Endothelial cell of umbilical vein (primary cell): Measurements from ENCODE around the gene RNF113B. TPM values are rescaled to one million over a fixed set of nuclear protein-coding genes. Genes with fewer than 3 reads are reported as not detected.

Experiments used
- BruUV-seq: library from RNA; stranded (reverse); fragments of 400-500 nt; replicated peaks from 2 replicates; lab custom pipeline; 2021; lab: Mats Ljungman, UMichigan
- CTCF ChIA-PET: fragments of 300-600, 350-600 bp; sonication (Branson Sonifier 250); formaldehyde crosslinking; loops from one replicate; lab custom pipeline; 2021; ENCODE audit warnings: antibody characterized with exemption, inconsistent platforms; lab: Charles Lee
- POLR2A ChIA-PET: fragments of 300-600, 350-600 bp; sonication (Branson Sonifier 250); formaldehyde crosslinking; loops from one replicate; lab custom pipeline; 2021; ENCODE audit warnings: antibody characterized with exemption, inconsistent platforms; lab: Charles Lee
- DNase-seq: peaks from one replicate; pipeline ENCODE4 v3.0.0-alpha.2; 2011; ENCODE audit warnings: low read depth, low spot score
- FAIRE-seq: peaks from 2 replicates; lab custom pipeline; 2011; peaks lifted over from hg19 to GRCh38; lab: Jason Lieb, UNC
- H2AFZ ChIP-seq: 2 replicates; pipeline ENCODE4 v1.6.0; 2012; ENCODE audit warnings: low read depth, low read length, control low read depth, inconsistent platforms
- H3K27ac ChIP-seq: 2 replicates; pipeline ENCODE4 v1.5.1; 2011; ENCODE audit warnings: low read depth, mild to moderate bottlenecking, control low read depth, low read length, moderate library complexity; ENCODE audit not compliant: insufficient read depth
- H3K27me3 ChIP-seq, 2 experiments: 2 replicates each; pipeline versions ENCODE4 v1.6.0 to v1.6.1; 2011; ENCODE audit warnings: low read length in 2 of 2, mixed read lengths in 1 of 2; ENCODE audit not compliant: control insufficient read depth in 2 of 2, insufficient read depth in 2 of 2
- H3K36me3 ChIP-seq, 2 experiments: 2 replicates in 1 of 2; 3 replicates in 1 of 2; pipeline ENCODE4 v1.5.1; 2011; ENCODE audit warnings: low read length in 2 of 2, mild to moderate bottlenecking in 1 of 2, moderate library complexity in 1 of 2; ENCODE audit not compliant: control insufficient read depth in 2 of 2, insufficient read depth in 2 of 2; ENCODE audit errors: extremely low read depth in 1 of 2
- H3K4me1 ChIP-seq: 3 replicates; pipeline ENCODE4 v1.5.1; 2011; ENCODE audit warnings: mild to moderate bottlenecking, low read length; ENCODE audit not compliant: control insufficient read depth, insufficient read depth; ENCODE audit errors: extremely low read depth
- H3K4me2 ChIP-seq: 2 replicates; pipeline ENCODE4 v1.6.1; 2011; ENCODE audit warnings: low read length, control low read depth, mixed read lengths; ENCODE audit not compliant: insufficient read depth
- H3K4me3 ChIP-seq, 3 experiments: fragments of 200-600 bp in 1 of 3; sonication (generic), shearing (Covaris generic) in 1 of 3; replicated peaks in 1 of 3; 2 replicates each; pipeline ENCODE4 v1.5.1; 2011 to 2016; ENCODE audit warnings: control low read depth in 3 of 3, low read length in 3 of 3, mild to moderate bottlenecking in 2 of 3, inconsistent platforms in 1 of 3, low read depth in 1 of 3, moderate library complexity in 1 of 3; ENCODE audit not compliant: insufficient read depth in 1 of 3
- H3K79me2 ChIP-seq: 2 replicates; pipeline ENCODE4 v1.6.0; 2012; ENCODE audit warnings: low read length, inconsistent platforms; ENCODE audit not compliant: control insufficient read depth, insufficient read depth
- H3K9ac ChIP-seq: replicated peaks from 2 replicates; pipeline ENCODE3; 2011; ENCODE audit warnings: low read length, control low read depth; ENCODE audit not compliant: insufficient read depth; ENCODE audit errors: extremely low read depth
- H3K9me1 ChIP-seq: replicated peaks from 3 replicates; pipeline ENCODE4 v1.6.0; 2011; ENCODE audit warnings: mild to moderate bottlenecking, low read length; ENCODE audit not compliant: control insufficient read depth, insufficient read depth; ENCODE audit errors: extremely low read depth
- H3K9me3 ChIP-seq: replicated peaks from 2 replicates; pipeline ENCODE4 v1.5.1; 2012; ENCODE audit warnings: low read length, inconsistent platforms; ENCODE audit not compliant: control insufficient read depth, insufficient read depth
- H4K20me1 ChIP-seq: replicated peaks from 2 replicates; pipeline ENCODE3; 2011; ENCODE audit warnings: mild to moderate bottlenecking, low read length; ENCODE audit not compliant: control insufficient read depth, insufficient read depth; ENCODE audit errors: extremely low read depth
- EZH2 ChIP-seq: IDR thresholded peaks from 2 replicates; pipeline ENCODE4 v1.6.1; 2012; ENCODE audit warnings: borderline replicate concordance, low read depth, mild to moderate bottlenecking, moderate library complexity, low read length, inconsistent platforms; ENCODE audit not compliant: severe bottlenecking
- FOS ChIP-seq: IDR thresholded peaks from 2 replicates; pipeline ENCODE4 v1.6.1; 2011; ENCODE audit warnings: mild to moderate bottlenecking, low read length, moderate library complexity, borderline replicate concordance; ENCODE audit not compliant: insufficient read depth
- GATA2 ChIP-seq: IDR thresholded peaks from 2 replicates; pipeline ENCODE4 v1.7.0; 2011; ENCODE audit warnings: low read depth, mild to moderate bottlenecking, moderate library complexity, mixed read lengths, low read length; ENCODE audit not compliant: insufficient read length, insufficient read depth
- JUN ChIP-seq: IDR thresholded peaks from 2 replicates; pipeline ENCODE4 v1.6.1; 2011; ENCODE audit warnings: borderline replicate concordance, low read depth; ENCODE audit not compliant: insufficient read length, insufficient read depth
- MYC ChIP-seq: IDR thresholded peaks from one replicate; pipeline ENCODE4 v1.6.1; 2011; ENCODE audit warnings: mild to moderate bottlenecking, low read depth, low read length
- POLR2A ChIP-seq: IDR thresholded peaks from 2 replicates; pipeline ENCODE4 v1.6.1; 2012; ENCODE audit warnings: low read depth, mild to moderate bottlenecking, control low read depth, low read length
- POLR2AphosphoS5 ChIP-seq: IDR thresholded peaks from 2 replicates; pipeline ENCODE4 v1.6.1; 2012; ENCODE audit warnings: low read depth, mild to moderate bottlenecking, control low read depth, low read length, moderate library complexity; ENCODE audit not compliant: insufficient read depth
- dilution Hi-C: fragments of 300-500 bp; cut with MboI; formaldehyde crosslinking; loops from one replicate; pipeline ENCODE4 v1.15.0; 2019; ENCODE audit warnings: low sequenced_read_pairs; ENCODE audit not compliant: extremely low pct_ligation_motif_present
- intact Hi-C: fragments of 100-400 bp; cut with micrococcal nuclease; formaldehyde crosslinking; loops from one replicate; pipeline ENCODE4 v1.10.0; 2022
- polyA plus RNA-seq, 4 experiments: library from polyadenylated mRNA; depleted of rRNA in 3 of 4; stranded (reverse) in 3 of 4; unstranded in 1 of 4; fragments of >200 nt; gene quantifications; 2 replicates each; pipeline versions ENCODE4 v1.2.1 to v1.2.3, GENCODE V29; 2011 to 2012; ENCODE audit warnings: missing spikeins in 1 of 4
- total RNA-seq: library from RNA; stranded (reverse); gene quantifications from 2 replicates; pipeline ENCODE4 v1.2.3, GENCODE V29; 2021
- TF ChIP-seq, protein P1 (sequence below), 2 donors: IDR thresholded peaks; 1 replicate in 1 of 2; 2 replicates in 1 of 2; pipeline ENCODE4 v1.5.1; 2011; ENCODE audit warnings: low read length in 2 of 2, mild to moderate bottlenecking in 2 of 2, moderate library complexity in 2 of 2, control low read depth in 1 of 2, inconsistent platforms in 1 of 2, low read depth in 1 of 2; ENCODE audit not compliant: insufficient read depth in 1 of 2; ENCODE audit errors: extremely low read depth in 1 of 2
- TF ChIP-seq, protein P2 (sequence below): IDR thresholded peaks from 2 replicates; pipeline ENCODE4 v1.6.1; 2011; ENCODE audit not compliant: insufficient read depth, insufficient read length

Gene RNF113B
- total and polyA plus RNA-seq, 2 donors (not counting 3 experiments of a cell fraction or from before 2014, with no cell fraction given), result not detected

DNA sequence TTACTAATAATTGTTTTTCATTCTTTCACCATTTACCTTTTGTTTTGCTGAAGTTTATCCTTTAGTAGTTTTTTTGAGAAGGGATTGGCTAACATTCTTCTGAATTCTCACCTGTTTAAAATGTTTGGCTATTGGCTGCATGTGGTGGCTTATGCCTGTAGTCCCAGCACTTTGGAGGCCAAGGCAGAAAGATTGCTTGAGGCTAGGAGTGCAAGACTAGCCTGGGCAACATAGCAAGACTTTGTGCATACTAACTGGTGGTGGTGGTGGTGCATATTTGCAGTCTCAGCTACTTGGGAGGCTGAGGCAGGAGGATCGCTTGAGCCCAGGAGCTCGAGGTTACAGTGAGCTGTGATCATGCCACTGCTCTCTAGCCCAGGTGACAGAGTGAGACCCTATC lies 27.5 kb upstream of the RNF113B start:
- intact Hi-C loops, result no loop called here
- H3K4me2 ChIP-seq, result no peak overlapping the region
- no peaks in the 10 kb centered on the region for H3K36me3 ChIP-seq
- H3K27ac ChIP-seq, result no peak overlapping the region
- H3K4me1 ChIP-seq, result no peaks in the 10 kb centered on the region
- H3K27me3 ChIP-seq, result no peaks in the 10 kb centered on the region
- ChIA-PET CTCF (no interaction called here), POLR2A (no interaction called here)
- no TSS peak for BruUV-seq
- TF ChIP-seq GATA2 (no peak), MYC (no peak), POLR2A (no peak), EZH2 (no peak), FOS (no peak), JUN (no peak), POLR2AphosphoS5 (no peak)
- TF ChIP-seq, protein P1, sequence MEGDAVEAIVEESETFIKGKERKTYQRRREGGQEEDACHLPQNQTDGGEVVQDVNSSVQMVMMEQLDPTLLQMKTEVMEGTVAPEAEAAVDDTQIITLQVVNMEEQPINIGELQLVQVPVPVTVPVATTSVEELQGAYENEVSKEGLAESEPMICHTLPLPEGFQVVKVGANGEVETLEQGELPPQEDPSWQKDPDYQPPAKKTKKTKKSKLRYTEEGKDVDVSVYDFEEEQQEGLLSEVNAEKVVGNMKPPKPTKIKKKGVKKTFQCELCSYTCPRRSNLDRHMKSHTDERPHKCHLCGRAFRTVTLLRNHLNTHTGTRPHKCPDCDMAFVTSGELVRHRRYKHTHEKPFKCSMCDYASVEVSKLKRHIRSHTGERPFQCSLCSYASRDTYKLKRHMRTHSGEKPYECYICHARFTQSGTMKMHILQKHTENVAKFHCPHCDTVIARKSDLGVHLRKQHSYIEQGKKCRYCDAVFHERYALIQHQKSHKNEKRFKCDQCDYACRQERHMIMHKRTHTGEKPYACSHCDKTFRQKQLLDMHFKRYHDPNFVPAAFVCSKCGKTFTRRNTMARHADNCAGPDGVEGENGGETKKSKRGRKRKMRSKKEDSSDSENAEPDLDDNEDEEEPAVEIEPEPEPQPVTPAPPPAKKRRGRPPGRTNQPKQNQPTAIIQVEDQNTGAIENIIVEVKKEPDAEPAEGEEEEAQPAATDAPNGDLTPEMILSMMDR (IDR thresholded peaks at IDR 0.05; ENCODE audit: extremely low read depth in 1 of 2, insufficient read depth in 1 of 2, low read depth in 1 of 2, low read length in 2 of 2), result no peak
- TF ChIP-seq, protein P2, sequence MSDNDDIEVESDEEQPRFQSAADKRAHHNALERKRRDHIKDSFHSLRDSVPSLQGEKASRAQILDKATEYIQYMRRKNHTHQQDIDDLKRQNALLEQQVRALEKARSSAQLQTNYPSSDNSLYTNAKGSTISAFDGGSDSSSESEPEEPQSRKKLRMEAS, result no peak
- dilution Hi-C loops, result no loop called here
- peaks cover 1% of the 10 kb centered on the region for H3K79me2 ChIP-seq
- no peak overlapping the region for H2AFZ ChIP-seq
- no peaks in the 10 kb centered on the region for H4K20me1 ChIP-seq
- H3K9me1 ChIP-seq, result no peaks in the 10 kb centered on the region
- no peaks in the 10 kb centered on the region for H3K9me3 ChIP-seq
- DNase-seq, result no peak
- no peak overlapping the region for H3K4me3 ChIP-seq
- no peak overlapping the region for H3K9ac ChIP-seq
- no peak for FAIRE-seq
